HL-60 (cell line): ENCODE data around the gene HTR7.
"Not testable (repeated sequence)": the region's sequence is repeated elsewhere in the genome, so short reads cannot be mapped to it uniquely, and the experiment has no call there.

Experiments
- DNase-seq, 2 experiments: peaks; one replicate each; pipeline ENCODE4 v3.0.0-alpha.2; 2010 to 2020; ENCODE audit warnings: low read depth in 1 of 2, low spot score in 1 of 2
- H3K27ac ChIP-seq: fragments of 250-450 bp; sonication (Bioruptor Pico); replicated peaks from 2 replicates; pipeline ENCODE4 v1.5.1; 2020; ENCODE audit warnings: mild to moderate bottlenecking, moderate library complexity
- H3K27me3 ChIP-seq: fragments of 250-450 bp; sonication (Bioruptor Pico); 2 replicates; pipeline ENCODE4 v1.5.1; 2021; ENCODE audit warnings: mild to moderate bottlenecking, moderate library complexity; ENCODE audit not compliant: insufficient read depth, poor library complexity, severe bottlenecking
- H3K4me3 ChIP-seq: replicated peaks from 2 replicates; pipeline ENCODE4 v1.5.1; 2011; ENCODE audit warnings: mild to moderate bottlenecking, control low read depth, low read length; ENCODE audit not compliant: insufficient read depth
- GABPA ChIP-seq: IDR thresholded peaks from 2 replicates; pipeline ENCODE4 v1.6.1; 2012; ENCODE audit warnings: low read depth
- POLR2AphosphoS5 ChIP-seq: IDR thresholded peaks from 2 replicates; pipeline ENCODE4 v1.6.1; 2012; ENCODE audit warnings: low read depth
- REST ChIP-seq: IDR thresholded peaks from 2 replicates; pipeline ENCODE4 v1.6.1; 2012; ENCODE audit warnings: low read depth; ENCODE audit not compliant: insufficient replicate concordance
- SPI1 ChIP-seq: IDR thresholded peaks from 2 replicates; pipeline ENCODE4 v1.6.1; 2012; ENCODE audit warnings: low read depth, mild to moderate bottlenecking, borderline replicate concordance
- TF ChIP-seq, protein P1 (sequence below): IDR thresholded peaks from one replicate; pipeline ENCODE4 v1.5.1; 2011; ENCODE audit warnings: low read length, control low read depth, inconsistent platforms; ENCODE audit not compliant: insufficient read depth

Gene HTR7

DNA sequence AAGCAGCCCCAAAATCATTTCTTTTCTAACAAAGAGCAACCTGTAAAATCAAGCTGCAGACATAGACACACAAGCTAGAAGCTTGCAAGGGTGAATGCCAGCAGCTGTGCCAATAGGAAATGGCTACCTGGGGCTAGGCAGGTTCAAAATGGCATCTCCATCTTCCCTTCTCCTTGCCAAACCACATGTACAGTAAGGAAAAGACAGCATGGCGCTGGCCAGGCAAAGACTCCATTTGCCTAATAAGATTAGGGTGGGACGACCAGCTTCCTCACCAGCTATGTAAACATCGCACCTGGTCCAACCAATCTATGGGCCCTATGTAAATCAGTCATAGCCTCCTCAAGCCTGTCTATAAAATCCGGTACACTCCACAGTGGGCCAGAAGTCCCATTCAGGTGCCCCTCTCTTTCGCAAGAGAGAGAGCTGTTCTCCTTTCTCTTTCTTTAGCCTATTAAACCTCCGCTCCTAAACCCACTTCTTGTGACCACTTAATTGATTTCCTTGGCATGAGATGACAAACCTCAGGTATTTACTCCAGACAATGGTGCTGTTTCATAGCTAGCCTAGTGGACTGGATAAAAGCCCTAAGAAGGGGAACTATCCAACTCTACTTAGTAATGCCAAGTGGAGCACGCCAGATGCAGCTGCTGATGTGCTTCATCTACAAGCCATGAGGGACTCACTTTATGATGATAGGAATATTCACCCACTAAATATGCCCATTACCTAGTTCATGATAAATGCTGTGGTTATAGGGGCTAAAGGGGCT is 44.1 kb downstream of the HTR7 start:
- H3K4me3 ChIP-seq = no peak overlapping the region
- no peak overlapping the region for H3K27ac ChIP-seq
- DNase-seq = no peak
- no peaks in the 10 kb centered on the region for H3K27me3 ChIP-seq
- TF ChIP-seq GABPA (no peak), POLR2AphosphoS5 (no peak), SPI1 (no peak), REST (no peak)
- TF ChIP-seq, protein P1, sequence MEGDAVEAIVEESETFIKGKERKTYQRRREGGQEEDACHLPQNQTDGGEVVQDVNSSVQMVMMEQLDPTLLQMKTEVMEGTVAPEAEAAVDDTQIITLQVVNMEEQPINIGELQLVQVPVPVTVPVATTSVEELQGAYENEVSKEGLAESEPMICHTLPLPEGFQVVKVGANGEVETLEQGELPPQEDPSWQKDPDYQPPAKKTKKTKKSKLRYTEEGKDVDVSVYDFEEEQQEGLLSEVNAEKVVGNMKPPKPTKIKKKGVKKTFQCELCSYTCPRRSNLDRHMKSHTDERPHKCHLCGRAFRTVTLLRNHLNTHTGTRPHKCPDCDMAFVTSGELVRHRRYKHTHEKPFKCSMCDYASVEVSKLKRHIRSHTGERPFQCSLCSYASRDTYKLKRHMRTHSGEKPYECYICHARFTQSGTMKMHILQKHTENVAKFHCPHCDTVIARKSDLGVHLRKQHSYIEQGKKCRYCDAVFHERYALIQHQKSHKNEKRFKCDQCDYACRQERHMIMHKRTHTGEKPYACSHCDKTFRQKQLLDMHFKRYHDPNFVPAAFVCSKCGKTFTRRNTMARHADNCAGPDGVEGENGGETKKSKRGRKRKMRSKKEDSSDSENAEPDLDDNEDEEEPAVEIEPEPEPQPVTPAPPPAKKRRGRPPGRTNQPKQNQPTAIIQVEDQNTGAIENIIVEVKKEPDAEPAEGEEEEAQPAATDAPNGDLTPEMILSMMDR = no peak

- not testable (repeated sequence) for H3K27ac ChIP-seq, DNase-seq
These were observed 50.7 kb downstream of the HTR7 start for GRCh38 chr10:90807106-90807505.

DNA sequence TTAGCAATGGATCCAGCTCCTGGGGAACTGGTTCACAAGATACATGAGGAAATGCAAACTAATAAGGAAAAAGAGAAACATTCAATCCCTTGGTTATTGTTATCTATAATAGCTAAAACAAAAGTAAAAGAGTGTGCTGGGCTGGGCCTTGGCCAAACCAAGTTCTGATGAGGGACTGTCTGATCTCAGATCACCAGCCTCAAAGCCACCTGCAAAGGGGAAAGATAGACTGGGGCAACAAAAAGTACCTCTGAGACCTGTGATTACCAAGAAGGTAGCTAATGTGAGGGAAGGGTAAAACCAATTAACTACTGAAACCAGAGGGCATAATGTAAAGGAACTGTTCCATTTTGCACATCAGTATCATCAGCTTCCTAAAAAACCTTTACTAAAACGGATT is 51.2 kb downstream of the HTR7 start:
- Histone ChIP-seq H3K27ac (no peak overlapping the region), H3K4me3 (no peak overlapping the region), H3K27me3 (no peaks in the 10 kb centered on the region)
- DNase-seq = no peak
- TF ChIP-seq POLR2AphosphoS5 = no peak
- no peak for TF ChIP-seq SPI1
- TF ChIP-seq, protein P1 = no peak
- no peak for TF ChIP-seq REST
- TF ChIP-seq GABPA = no peak

More at GRCh38 chr10:90807106-90807505, 50.7 kb downstream of the HTR7 start:
- not testable (repeated sequence) for H3K27me3 ChIP-seq, H3K4me3 ChIP-seq

GRCh38 chr10:90805206-90805605 is 52.6 kb downstream of the HTR7 start:
- DNase-seq = no peak
- Histone ChIP-seq H3K4me3 (no peak overlapping the region), H3K27ac (no peak overlapping the region), H3K27me3 (no peaks in the 10 kb centered on the region)
- TF ChIP-seq, protein P1 = no peak
- TF ChIP-seq SPI1 = no peak
